Measurements from ENCODE around the gene C2orf72. TPM values are rescaled to one million over a fixed set of nuclear protein-coding genes. Genes with fewer than 3 reads are reported as not detected.

The C2orf72 gene
- total RNA-seq, 2 experiments from 2014 or later, result 2.3 to 2.4 TPM

GRCh38 chr2:231030725-231031124 is 6.6 kb upstream of the C2orf72 start:
- Mint-ChIP-seq H3K9me3 (no peaks in the 10 kb centered on the region), H3K27me3 (peaks cover 42% of the 10 kb centered on the region), H3K27ac (no peak overlapping the region), H3K36me3 (no peaks in the 10 kb centered on the region), H3K4me1 (no peaks in the 10 kb centered on the region), H3K4me3 (no peak overlapping the region)
- DNase-seq, result no peak

- no peak for DNase-seq
- Mint-ChIP-seq H3K36me3 (no peaks in the 10 kb centered on the region), H3K4me1 (peaks cover 2% of the 10 kb centered on the region), H3K27me3 (peaks cover 55% of the 10 kb centered on the region), H3K27ac (no peak overlapping the region), H3K4me3 (no peak overlapping the region), H3K9me3 (no peaks in the 10 kb centered on the region)
Measured at GRCh38 chr2:231032575-231033140, 4.7 kb upstream of the C2orf72 start.

GRCh38 chr2:231033147-231034132 is 3.9 kb upstream of the C2orf72 start:
- Mint-ChIP-seq H3K9me3 (no peaks in the 10 kb centered on the region), H3K27me3 (peaks cover 59% of the 10 kb centered on the region), H3K36me3 (no peaks in the 10 kb centered on the region), H3K4me3 (no peak overlapping the region), H3K4me1 (peaks cover 3% of the 10 kb centered on the region), H3K27ac (no peak overlapping the region)
- DNase-seq, result no peak

GRCh38 chr2:231034291-231034882 is 2.9 kb upstream of the C2orf72 start:
- H3K27me3 Mint-ChIP-seq, result peaks cover 69% of the 10 kb centered on the region
- H3K36me3 Mint-ChIP-seq, result no peaks in the 10 kb centered on the region
- H3K9me3 Mint-ChIP-seq, result no peaks in the 10 kb centered on the region
- no peak overlapping the region for H3K27ac Mint-ChIP-seq
- DNase-seq, result no peak
- no peak overlapping the region for H3K4me3 Mint-ChIP-seq
- peaks cover 3% of the 10 kb centered on the region for H3K4me1 Mint-ChIP-seq

- Mint-ChIP-seq H3K9me3 (no peaks in the 10 kb centered on the region), H3K27ac (no peak overlapping the region), H3K36me3 (no peaks in the 10 kb centered on the region), H3K4me3 (peak overlapping the region; percentile 42), H3K4me1 (peaks cover 3% of the 10 kb centered on the region), H3K27me3 (peaks cover 84% of the 10 kb centered on the region)
- DNase-seq, result no peak
Measured at GRCh38 chr2:231036131-231036530, 1.2 kb upstream of the C2orf72 start.

GRCh38 chr2:231036578-231037106 is 681 bp upstream of the C2orf72 start:
- H3K4me3 Mint-ChIP-seq, result no peak overlapping the region
- H3K4me1 Mint-ChIP-seq, result peaks cover 3% of the 10 kb centered on the region

GRCh38 chr2:231037731-231038482 is 584 bp downstream of the C2orf72 start:
- H3K27ac Mint-ChIP-seq, result no peak overlapping the region
- H3K36me3 Mint-ChIP-seq, result no peaks in the 10 kb centered on the region
- peaks cover 81% of the 10 kb centered on the region for H3K27me3 Mint-ChIP-seq
- H3K4me3 Mint-ChIP-seq, result peak overlapping the region; percentile 57
- no peaks in the 10 kb centered on the region for H3K9me3 Mint-ChIP-seq
- DNase-seq, result peak; percentile 34
- H3K4me1 Mint-ChIP-seq, result peaks cover 3% of the 10 kb centered on the region

More at GRCh38 chr2:231036578-231037106, 681 bp upstream of the C2orf72 start:
- Mint-ChIP-seq H3K36me3 (no peaks in the 10 kb centered on the region), H3K27me3 (peaks cover 85% of the 10 kb centered on the region), H3K9me3 (no peaks in the 10 kb centered on the region), H3K27ac (no peak overlapping the region)
- DNase-seq, result no peak

- Mint-ChIP-seq H3K27ac (no peak overlapping the region), H3K9me3 (no peaks in the 10 kb centered on the region), H3K4me1 (peaks cover 3% of the 10 kb centered on the region), H3K4me3 (peak overlapping the region; percentile 57), H3K36me3 (no peaks in the 10 kb centered on the region), H3K27me3 (peaks cover 73% of the 10 kb centered on the region)
- no peak for DNase-seq
Measured at GRCh38 chr2:231038483-231039293, 1.4 kb downstream of the C2orf72 start.

- H3K4me3 Mint-ChIP-seq, result no peak overlapping the region
Measured at GRCh38 chr2:231039294-231039664, 2.0 kb downstream of the C2orf72 start.

GRCh38 chr2:231039821-231040364 is 2.6 kb downstream of the C2orf72 start:
- Mint-ChIP-seq H3K9me3 (no peaks in the 10 kb centered on the region), H3K27ac (no peak overlapping the region), H3K27me3 (peaks cover 61% of the 10 kb centered on the region), H3K36me3 (no peaks in the 10 kb centered on the region), H3K4me3 (no peak overlapping the region), H3K4me1 (peaks cover 3% of the 10 kb centered on the region)
- DNase-seq, result no peak

More at GRCh38 chr2:231039294-231039664, 2.0 kb downstream of the C2orf72 start:
- Mint-ChIP-seq H3K27ac (no peak overlapping the region), H3K9me3 (no peaks in the 10 kb centered on the region), H3K27me3 (peaks cover 67% of the 10 kb centered on the region), H3K36me3 (no peaks in the 10 kb centered on the region), H3K4me1 (peaks cover 3% of the 10 kb centered on the region)
- no peak for DNase-seq

GRCh38 chr2:231041061-231041689 is 3.9 kb downstream of the C2orf72 start:
- H3K36me3 Mint-ChIP-seq, result no peaks in the 10 kb centered on the region

GRCh38 chr2:231043796-231044195 is 6.5 kb downstream of the C2orf72 start:
- no peak for DNase-seq
- Mint-ChIP-seq H3K9me3 (no peaks in the 10 kb centered on the region), H3K4me1 (no peaks in the 10 kb centered on the region), H3K36me3 (no peaks in the 10 kb centered on the region), H3K4me3 (no peak overlapping the region), H3K27ac (no peak overlapping the region), H3K27me3 (peaks cover 31% of the 10 kb centered on the region)

More at GRCh38 chr2:231041061-231041689, 3.9 kb downstream of the C2orf72 start:
- Mint-ChIP-seq H3K27me3 (peaks cover 50% of the 10 kb centered on the region), H3K4me1 (peaks cover 3% of the 10 kb centered on the region), H3K9me3 (no peaks in the 10 kb centered on the region), H3K27ac (no peak overlapping the region), H3K4me3 (no peak overlapping the region)
- no peak for DNase-seq

- no peak for DNase-seq
- H3K4me3 Mint-ChIP-seq, result no peak overlapping the region
- H3K27me3 Mint-ChIP-seq, result peaks cover 6% of the 10 kb centered on the region
- H3K27ac Mint-ChIP-seq, result no peak overlapping the region
- no peaks in the 10 kb centered on the region for H3K9me3 Mint-ChIP-seq
- H3K36me3 Mint-ChIP-seq, result no peaks in the 10 kb centered on the region
- no peaks in the 10 kb centered on the region for H3K4me1 Mint-ChIP-seq
Measured at GRCh38 chr2:231046916-231047273, 9.6 kb downstream of the C2orf72 start.
